ENCODE measurements around the gene MRPL46.

GRCh38 chr15:88440021-88440420 lies 27.2 kb downstream of the MRPL46 start:
- TF ChIP-seq CTCF (IDR thresholded peaks at IDR 0.05 in 2 of 3, conservative IDR thresholded peaks at IDR 0.05 in 1 of 3; ENCODE audit: borderline replicate concordance in 1 of 3, insufficient read depth in 1 of 3, low read depth in 2 of 3, low read length in 2 of 3) (no peak), REST (IDR thresholded peaks at IDR 0.05; ENCODE audit: low read depth) (no peak)

Data from HCT116 (cell line).